Brain microvascular endothelial cell (primary cell): Measurements from ENCODE around the gene OR7A5.

Source experiments
- DNase-seq: peaks from one replicate; pipeline ENCODE4 v3.0.0-alpha.2; 2020
- H3K27ac ChIP-seq: fragments of 250-450 bp; sonication (Bioruptor Pico); 2 replicates; pipeline ENCODE4 v1.5.1; 2020; ENCODE audit warnings: mild to moderate bottlenecking, moderate library complexity
- H3K27me3 ChIP-seq: fragments of 250-450 bp; sonication (Bioruptor Pico); replicated peaks from 2 replicates; pipeline ENCODE4 v1.5.1; 2020; ENCODE audit warnings: mild to moderate bottlenecking
- H3K36me3 ChIP-seq: fragments of 250-450 bp; sonication (Bioruptor Pico); replicated peaks from 2 replicates; pipeline ENCODE4 v1.5.1; 2020; ENCODE audit warnings: mild to moderate bottlenecking
- H3K4me3 ChIP-seq: 2 replicates; pipeline ENCODE4 v1.5.1; 2011; ENCODE audit warnings: low read depth, mild to moderate bottlenecking, control low read depth, low read length, moderate library complexity
- in situ Hi-C: cut with HindIII; loops from 2 replicates; pipeline ENCODE4 v1.10.0; 2017; ENCODE audit warnings: low sequenced_read_pairs, low pct_ligation_motif_present
- TF ChIP-seq, protein P1 (sequence below): IDR thresholded peaks from 2 replicates; pipeline ENCODE4 v1.5.1; 2011; ENCODE audit warnings: low read depth, mild to moderate bottlenecking, moderate library complexity, low read length, control low read depth, inconsistent platforms; ENCODE audit errors: missing control alignments

OR7A5 gene

DNA sequence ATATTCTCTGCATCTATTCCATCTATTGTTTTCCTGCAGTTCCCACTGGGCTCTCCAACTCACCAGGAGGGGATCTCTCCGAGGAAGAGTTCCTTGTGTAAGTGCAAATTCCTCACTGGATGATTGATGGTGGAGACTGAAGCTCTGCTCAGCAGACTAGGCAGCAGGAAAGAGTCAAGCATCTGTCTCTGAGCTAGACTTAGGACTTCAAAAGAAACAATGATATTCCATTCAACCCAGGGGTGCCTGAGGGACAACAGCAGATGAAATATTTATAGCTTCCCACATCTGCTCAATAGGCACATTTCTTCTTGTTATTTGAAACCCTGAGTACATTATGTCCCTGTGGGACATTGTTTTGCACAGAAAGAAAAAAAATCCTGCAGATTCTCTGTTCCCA, at the start of gene OR7A5, which contains the start of gene OR7C1:
OR7A5 (minus strand) TSS at position 175 of the 400 bp plus-strand sequence. CDS start 6,944 bp downstream, outside the sequence.
OR7C1 (minus strand) TSS at position 175 of the 400 bp plus-strand sequence. CDS start 35,049 bp downstream, outside the sequence.
- Histone ChIP-seq H3K27ac (no peak within 1 kb of the TSS), H3K27me3 (no peaks in the 10 kb centered on the region), H3K36me3 (no peaks in the 10 kb centered on the region), H3K4me3 (no peak within 1 kb of the TSS)
- TF ChIP-seq, protein P1, sequence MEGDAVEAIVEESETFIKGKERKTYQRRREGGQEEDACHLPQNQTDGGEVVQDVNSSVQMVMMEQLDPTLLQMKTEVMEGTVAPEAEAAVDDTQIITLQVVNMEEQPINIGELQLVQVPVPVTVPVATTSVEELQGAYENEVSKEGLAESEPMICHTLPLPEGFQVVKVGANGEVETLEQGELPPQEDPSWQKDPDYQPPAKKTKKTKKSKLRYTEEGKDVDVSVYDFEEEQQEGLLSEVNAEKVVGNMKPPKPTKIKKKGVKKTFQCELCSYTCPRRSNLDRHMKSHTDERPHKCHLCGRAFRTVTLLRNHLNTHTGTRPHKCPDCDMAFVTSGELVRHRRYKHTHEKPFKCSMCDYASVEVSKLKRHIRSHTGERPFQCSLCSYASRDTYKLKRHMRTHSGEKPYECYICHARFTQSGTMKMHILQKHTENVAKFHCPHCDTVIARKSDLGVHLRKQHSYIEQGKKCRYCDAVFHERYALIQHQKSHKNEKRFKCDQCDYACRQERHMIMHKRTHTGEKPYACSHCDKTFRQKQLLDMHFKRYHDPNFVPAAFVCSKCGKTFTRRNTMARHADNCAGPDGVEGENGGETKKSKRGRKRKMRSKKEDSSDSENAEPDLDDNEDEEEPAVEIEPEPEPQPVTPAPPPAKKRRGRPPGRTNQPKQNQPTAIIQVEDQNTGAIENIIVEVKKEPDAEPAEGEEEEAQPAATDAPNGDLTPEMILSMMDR = no peak
- no peak for DNase-seq
- in situ Hi-C loops = no loop called here

GRCh38 chr19:14871619-14872230, 36.7 kb upstream of the OR7A5 start:
- TF ChIP-seq, protein P1 = peak; percentile 28
- Histone ChIP-seq H3K27me3 (no peaks in the 10 kb centered on the region), H3K4me3 (no peak overlapping the region), H3K36me3 (no peaks in the 10 kb centered on the region), H3K27ac (no peak overlapping the region)
- in situ Hi-C loops = no loop called here
- DNase-seq = no peak

GRCh38 chr19:14868497-14868896, 33.5 kb upstream of the OR7A5 start:
- TF ChIP-seq, protein P1 = no peak
- Histone ChIP-seq H3K27me3 (no peaks in the 10 kb centered on the region), H3K27ac (no peak overlapping the region), H3K36me3 (no peaks in the 10 kb centered on the region), H3K4me3 (no peak overlapping the region)
- no peak for DNase-seq
- in situ Hi-C loops = no loop called here

DNA sequence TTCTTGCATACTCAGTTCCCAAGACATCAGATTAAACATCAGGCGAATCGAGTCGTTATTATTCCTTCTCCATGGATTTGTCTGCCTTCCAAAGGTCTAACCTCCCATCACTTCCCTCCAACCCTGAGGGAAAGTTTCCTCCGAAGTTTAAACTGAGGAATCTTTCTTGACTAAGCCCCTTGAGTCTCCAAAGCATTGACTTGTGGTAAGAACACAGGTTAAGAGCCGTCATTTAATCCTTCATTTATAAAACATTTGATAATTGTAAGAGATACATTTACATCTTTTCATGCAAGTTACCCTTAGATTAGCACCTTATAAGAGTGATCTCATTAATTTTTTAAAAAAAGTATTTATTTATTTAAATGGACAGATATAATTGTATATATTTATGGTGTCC, 13.8 kb upstream of the OR7A5 start, which contains the start of gene OR7A10:
OR7A10 (minus strand) TSS at position 101 of the 400 bp plus-strand sequence. CDS start 7,045 bp downstream, outside the sequence.
- Histone ChIP-seq H3K4me3 (no peak within 1 kb of the TSS), H3K27ac (no peak within 1 kb of the TSS), H3K36me3 (no peaks in the 10 kb centered on the region), H3K27me3 (no peaks in the 10 kb centered on the region)
- no peak for DNase-seq
- TF ChIP-seq, protein P1 = no peak
- in situ Hi-C loops = no loop called here

DNA sequence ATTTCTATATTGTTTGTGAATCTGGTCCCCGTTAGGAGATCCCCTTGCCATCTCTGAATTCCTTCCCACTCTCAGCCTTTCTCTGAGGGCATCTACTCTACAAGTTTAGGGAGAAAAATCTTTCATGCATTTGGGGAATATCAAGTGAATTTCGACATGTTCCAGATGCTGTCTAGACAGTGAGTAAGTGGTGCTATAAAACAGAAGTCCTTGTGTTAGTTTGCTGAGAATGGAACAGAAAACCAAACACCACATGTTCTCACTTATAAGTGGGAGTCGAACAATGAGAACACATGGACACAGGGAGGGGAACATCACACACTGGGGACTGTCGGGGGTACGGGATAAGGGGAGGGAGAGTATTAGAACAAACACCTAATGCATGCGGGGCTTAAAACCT, 8.6 kb upstream of the OR7A5 start:
- no peak overlapping the region for H3K27ac ChIP-seq
- H3K4me3 ChIP-seq = no peak overlapping the region
- TF ChIP-seq, protein P1 = no peak
- no peaks in the 10 kb centered on the region for H3K36me3 ChIP-seq
- in situ Hi-C loops = no loop called here
- DNase-seq = no peak
- no peaks in the 10 kb centered on the region for H3K27me3 ChIP-seq

DNA sequence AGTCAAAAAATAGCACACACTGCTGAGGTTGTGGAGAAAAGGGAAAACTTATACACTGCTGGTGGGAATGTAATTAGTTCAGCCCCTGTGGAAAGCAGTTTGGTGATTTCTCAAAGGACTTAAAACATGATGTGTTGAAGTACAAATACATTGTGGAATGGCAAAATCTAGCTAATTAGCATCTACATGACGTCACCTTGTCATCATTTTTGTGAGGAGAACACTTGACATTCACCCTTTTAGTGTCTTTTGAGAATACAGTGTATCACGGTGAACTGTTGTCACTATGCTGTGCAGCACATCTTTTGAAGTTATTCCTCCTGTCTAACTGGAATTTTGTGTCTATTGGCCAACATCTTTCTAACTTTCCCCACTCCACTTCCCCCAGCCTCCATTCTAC, 8.2 kb upstream of the OR7A5 start:
- in situ Hi-C loops = no loop called here
- H3K27ac ChIP-seq = no peak overlapping the region
- H3K4me3 ChIP-seq = no peak overlapping the region
- no peaks in the 10 kb centered on the region for H3K27me3 ChIP-seq
- no peaks in the 10 kb centered on the region for H3K36me3 ChIP-seq
- TF ChIP-seq, protein P1 = no peak
- no peak for DNase-seq
